Astrocyte (in vitro differentiated cells and primary cell): ENCODE results near the gene UBASH3A.

Source experiments
- EZH2 ChIP-seq: IDR thresholded peaks from 2 replicates; pipeline ENCODE4 v1.6.1; 2012; ENCODE audit warnings: mild to moderate bottlenecking, low read length, inconsistent platforms; ENCODE audit not compliant: insufficient read depth
- TF ChIP-seq, protein P1 (sequence below): IDR thresholded peaks from 2 replicates; pipeline ENCODE4 v1.5.1; 2011; ENCODE audit warnings: low read depth, mild to moderate bottlenecking, inconsistent platforms, low read length, moderate library complexity; ENCODE audit not compliant: insufficient read depth

GRCh38 chr21:42480736-42481135 lies 77.0 kb downstream of the UBASH3A start:
- TF ChIP-seq, protein P1, sequence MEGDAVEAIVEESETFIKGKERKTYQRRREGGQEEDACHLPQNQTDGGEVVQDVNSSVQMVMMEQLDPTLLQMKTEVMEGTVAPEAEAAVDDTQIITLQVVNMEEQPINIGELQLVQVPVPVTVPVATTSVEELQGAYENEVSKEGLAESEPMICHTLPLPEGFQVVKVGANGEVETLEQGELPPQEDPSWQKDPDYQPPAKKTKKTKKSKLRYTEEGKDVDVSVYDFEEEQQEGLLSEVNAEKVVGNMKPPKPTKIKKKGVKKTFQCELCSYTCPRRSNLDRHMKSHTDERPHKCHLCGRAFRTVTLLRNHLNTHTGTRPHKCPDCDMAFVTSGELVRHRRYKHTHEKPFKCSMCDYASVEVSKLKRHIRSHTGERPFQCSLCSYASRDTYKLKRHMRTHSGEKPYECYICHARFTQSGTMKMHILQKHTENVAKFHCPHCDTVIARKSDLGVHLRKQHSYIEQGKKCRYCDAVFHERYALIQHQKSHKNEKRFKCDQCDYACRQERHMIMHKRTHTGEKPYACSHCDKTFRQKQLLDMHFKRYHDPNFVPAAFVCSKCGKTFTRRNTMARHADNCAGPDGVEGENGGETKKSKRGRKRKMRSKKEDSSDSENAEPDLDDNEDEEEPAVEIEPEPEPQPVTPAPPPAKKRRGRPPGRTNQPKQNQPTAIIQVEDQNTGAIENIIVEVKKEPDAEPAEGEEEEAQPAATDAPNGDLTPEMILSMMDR = no peak
- no peak for TF ChIP-seq EZH2
